Right lung (tissue), 5 donors: Measurements from ENCODE around the gene LBP. TPM values are rescaled to one million over a fixed set of nuclear protein-coding genes. Genes with fewer than 3 reads are reported as not detected.

ENCODE experiments used
- polyA plus RNA-seq, 5 donors: library from polyadenylated mRNA; unstranded; fragments of 120-200 nt; gene quantifications; one replicate each; pipeline versions ENCODE4 v1.2.1 to v1.2.3, GENCODE V29; 2013; ENCODE audit warnings: inconsistent platforms in 1 of 5, low replicate concordance in 1 of 5; ENCODE audit not compliant: insufficient read length in 5 of 5, insufficient read depth in 1 of 5

Gene LBP
- polyA plus RNA-seq, 5 donors: not detected

Other genes starting within 250 kb of the LBP start
- gene TGM2, start 181.2 kb upstream of the LBP start, polyA plus RNA-seq: 100 to 1,000 TPM in 3 of 5 donors, 10 to 100 TPM in 2; 72.5 to 128 (median 110) TPM
- 1 to 10 TPM; 2.0 to 5.8 (median 3.1) TPM for gene KIAA1755, start 85.7 kb upstream of the LBP start, polyA plus RNA-seq
- gene BPI, start 42.3 kb upstream of the LBP start, polyA plus RNA-seq: 1 to 10 TPM in 1 of 5 donors, under 1 TPM in 4; 0.80 to 2.2 (median 0.88) TPM
- gene SNHG17, start 88.8 kb downstream of the LBP start, polyA plus RNA-seq: 10 to 100 TPM; 22.4 to 54.9 (median 32.8) TPM
- 10 to 100 TPM; 27.0 to 41.5 (median 37.5) TPM for gene RALGAPB, start 126.4 kb downstream of the LBP start, polyA plus RNA-seq
- not detected for gene ADIG, start 234.7 kb downstream of the LBP start, polyA plus RNA-seq